ENCODE results near the gene USHBP1. TPM values are rescaled to one million over a fixed set of nuclear protein-coding genes. Genes with fewer than 3 reads are reported as not detected.

USHBP1 gene
- total RNA-seq, 1 experiment from 2014 or later, result 12.3 TPM

GRCh38 chr19:17305517-17306284 is 41.2 kb upstream of the USHBP1 start, which contains the start of gene MRPL34:
Gene MRPL34, plus strand, starts transcription at chr19:17305872. Its CDS starts 21 bp downstream, at chr19:17305893.
- Mint-ChIP-seq H3K27ac (peak within 1 kb of the TSS; percentile 91), H3K4me1 (peaks cover 45% of the 10 kb centered on the region)
- TF ChIP-seq OVOL2 (CRISPR knock-in tag; IDR thresholded peaks at IDR 0.05; ENCODE audit: borderline replicate concordance) (no peak), RORB (CRISPR knock-in tag; IDR thresholded peaks at IDR 0.05) (no peak), NR1H2 (CRISPR knock-in tag; IDR thresholded peaks at IDR 0.05) (no peak), RELA (CRISPR knock-in tag; IDR thresholded peaks at IDR 0.05; ENCODE audit: borderline replicate concordance) (no peak), ZNF532 (CRISPR knock-in tag; IDR thresholded peaks at IDR 0.05; ENCODE audit: borderline replicate concordance) (no peak), MXD4 (CRISPR knock-in tag; IDR thresholded peaks at IDR 0.05; ENCODE audit: borderline replicate concordance) (no peak), ZNF512 (CRISPR knock-in tag; IDR thresholded peaks at IDR 0.05; ENCODE audit: borderline replicate concordance) (no peak), EMX1 (CRISPR knock-in tag; IDR thresholded peaks at IDR 0.05) (no peak; the same call in 1 of the 2 replicates), IRF2 (CRISPR knock-in tag; IDR thresholded peaks at IDR 0.05; ENCODE audit: borderline replicate concordance, low read depth) (0 out of 2 replicates have a peak, but pooled peaks have one; percentile 52), ZNF425 (CRISPR knock-in tag; conservative IDR thresholded peaks at IDR 0.05) (no peak), ZNF317 (CRISPR knock-in tag; IDR thresholded peaks at IDR 0.05; ENCODE audit: borderline replicate concordance, low read depth) (no peak), FOXJ3 (CRISPR knock-in tag; IDR thresholded peaks at IDR 0.05; ENCODE audit: borderline replicate concordance) (no peak), PREB (CRISPR knock-in tag; IDR thresholded peaks at IDR 0.05; ENCODE audit: borderline replicate concordance) (no peak), CBFB (CRISPR knock-in tag; IDR thresholded peaks at IDR 0.05; ENCODE audit: low read depth) (no peak), ZNF671 (CRISPR knock-in tag; IDR thresholded peaks at IDR 0.05) (no peak), STAT6 (CRISPR knock-in tag; conservative IDR thresholded peaks at IDR 0.05; ENCODE audit: low read depth) (no peak), ARID4B (CRISPR knock-in tag; IDR thresholded peaks at IDR 0.05; ENCODE audit: borderline replicate concordance) (no peak), ATF1 (CRISPR knock-in tag; IDR thresholded peaks at IDR 0.05) (no peak), KAT7 (CRISPR knock-in tag; IDR thresholded peaks at IDR 0.05; ENCODE audit: borderline replicate concordance) (0 out of 2 replicates have a peak, but pooled peaks have one; percentile 85)

More at GRCh38 chr19:17305517-17306284, 41.2 kb upstream of the USHBP1 start, which contains the start of gene MRPL34:
- Mint-ChIP-seq H3K4me3 (peak within 1 kb of the TSS; percentile 89), H3K27me3 (ENCODE audit: low read depth) (no peaks in the 10 kb centered on the region), H3K36me3 (no peaks in the 10 kb centered on the region; the same call in 1 of the 2 replicates), H3K9me3 (no peaks in the 10 kb centered on the region)
- CTCF ChIA-PET, result interaction anchor here (0.6 to 3.1 kb wide), 25 partner anchors 9 to 271 kb away, joined by 3 to 60 read pairs (median 5); partner anchors contain the start of genes ANKLE1, BABAM1 and USE1
- POLR2A ChIA-PET, result interaction anchor here (0.5 to 1.3 kb wide), 8 partner anchors 9 to 99 kb away, joined by 3 to 17 read pairs (median 6); partner anchors contain the start of gene BST2
- ATAC-seq (peak; percentile 51), DNase-seq (ENCODE audit: low spot score) (peak; percentile 99)

Data from WTC11 (cell line).